ENCODE results near the gene RHOB.

DNA sequence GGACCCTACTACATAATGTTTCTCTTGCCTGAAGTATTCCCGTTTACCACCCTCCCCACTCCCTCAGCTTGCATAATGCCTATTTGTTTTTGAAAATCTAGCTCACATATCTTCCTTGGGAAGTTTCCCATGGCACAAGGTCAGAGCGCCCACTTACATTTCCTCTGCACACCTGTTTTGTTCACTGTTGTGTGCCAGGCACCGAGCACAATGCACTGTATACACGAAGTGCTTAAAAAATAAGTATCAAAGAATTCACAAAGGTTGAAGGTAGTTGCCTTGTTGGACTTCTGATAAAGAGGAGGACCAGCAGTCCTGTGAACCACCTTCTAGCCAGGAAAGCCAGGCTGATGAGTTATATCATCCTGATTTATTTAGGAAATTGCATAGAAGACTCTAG is 16.8 kb upstream of the RHOB start:
- TF ChIP-seq TAF1 (IDR thresholded peaks at IDR 0.05; ENCODE audit: borderline replicate concordance, insufficient read depth, low read length) (no peak), POLR2AphosphoS5 (IDR thresholded peaks at IDR 0.05; ENCODE audit: low read depth, low read length) (no peak), FOXP2 (optimal IDR thresholded peaks at IDR 0.05; ENCODE audit: borderline replicate concordance, extremely low read depth, extremely low read length, insufficient read depth) (no peak), SIN3A (IDR thresholded peaks at IDR 0.05; ENCODE audit: borderline replicate concordance, insufficient read depth, low read length) (no peak)
- TF ChIP-seq, protein P1, sequence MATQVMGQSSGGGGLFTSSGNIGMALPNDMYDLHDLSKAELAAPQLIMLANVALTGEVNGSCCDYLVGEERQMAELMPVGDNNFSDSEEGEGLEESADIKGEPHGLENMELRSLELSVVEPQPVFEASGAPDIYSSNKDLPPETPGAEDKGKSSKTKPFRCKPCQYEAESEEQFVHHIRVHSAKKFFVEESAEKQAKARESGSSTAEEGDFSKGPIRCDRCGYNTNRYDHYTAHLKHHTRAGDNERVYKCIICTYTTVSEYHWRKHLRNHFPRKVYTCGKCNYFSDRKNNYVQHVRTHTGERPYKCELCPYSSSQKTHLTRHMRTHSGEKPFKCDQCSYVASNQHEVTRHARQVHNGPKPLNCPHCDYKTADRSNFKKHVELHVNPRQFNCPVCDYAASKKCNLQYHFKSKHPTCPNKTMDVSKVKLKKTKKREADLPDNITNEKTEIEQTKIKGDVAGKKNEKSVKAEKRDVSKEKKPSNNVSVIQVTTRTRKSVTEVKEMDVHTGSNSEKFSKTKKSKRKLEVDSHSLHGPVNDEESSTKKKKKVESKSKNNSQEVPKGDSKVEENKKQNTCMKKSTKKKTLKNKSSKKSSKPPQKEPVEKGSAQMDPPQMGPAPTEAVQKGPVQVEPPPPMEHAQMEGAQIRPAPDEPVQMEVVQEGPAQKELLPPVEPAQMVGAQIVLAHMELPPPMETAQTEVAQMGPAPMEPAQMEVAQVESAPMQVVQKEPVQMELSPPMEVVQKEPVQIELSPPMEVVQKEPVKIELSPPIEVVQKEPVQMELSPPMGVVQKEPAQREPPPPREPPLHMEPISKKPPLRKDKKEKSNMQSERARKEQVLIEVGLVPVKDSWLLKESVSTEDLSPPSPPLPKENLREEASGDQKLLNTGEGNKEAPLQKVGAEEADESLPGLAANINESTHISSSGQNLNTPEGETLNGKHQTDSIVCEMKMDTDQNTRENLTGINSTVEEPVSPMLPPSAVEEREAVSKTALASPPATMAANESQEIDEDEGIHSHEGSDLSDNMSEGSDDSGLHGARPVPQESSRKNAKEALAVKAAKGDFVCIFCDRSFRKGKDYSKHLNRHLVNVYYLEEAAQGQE (IDR thresholded peaks at IDR 0.05; ENCODE audit: insufficient read depth in 1 of 2, low read depth in 2 of 2, low read length in 2 of 2) = no peak

All from PFSK-1 (cell line).